ENCODE results near the gene CTTN. TPM values are rescaled to one million over a fixed set of nuclear protein-coding genes. Genes with fewer than 3 reads are reported as not detected.

Gene CTTN
- total RNA-seq, 1 donor from 2014 or later, result 227 TPM

- intact Hi-C loops (cut with DNase I), result no loop called here
- TF ChIP-seq, protein P1, sequence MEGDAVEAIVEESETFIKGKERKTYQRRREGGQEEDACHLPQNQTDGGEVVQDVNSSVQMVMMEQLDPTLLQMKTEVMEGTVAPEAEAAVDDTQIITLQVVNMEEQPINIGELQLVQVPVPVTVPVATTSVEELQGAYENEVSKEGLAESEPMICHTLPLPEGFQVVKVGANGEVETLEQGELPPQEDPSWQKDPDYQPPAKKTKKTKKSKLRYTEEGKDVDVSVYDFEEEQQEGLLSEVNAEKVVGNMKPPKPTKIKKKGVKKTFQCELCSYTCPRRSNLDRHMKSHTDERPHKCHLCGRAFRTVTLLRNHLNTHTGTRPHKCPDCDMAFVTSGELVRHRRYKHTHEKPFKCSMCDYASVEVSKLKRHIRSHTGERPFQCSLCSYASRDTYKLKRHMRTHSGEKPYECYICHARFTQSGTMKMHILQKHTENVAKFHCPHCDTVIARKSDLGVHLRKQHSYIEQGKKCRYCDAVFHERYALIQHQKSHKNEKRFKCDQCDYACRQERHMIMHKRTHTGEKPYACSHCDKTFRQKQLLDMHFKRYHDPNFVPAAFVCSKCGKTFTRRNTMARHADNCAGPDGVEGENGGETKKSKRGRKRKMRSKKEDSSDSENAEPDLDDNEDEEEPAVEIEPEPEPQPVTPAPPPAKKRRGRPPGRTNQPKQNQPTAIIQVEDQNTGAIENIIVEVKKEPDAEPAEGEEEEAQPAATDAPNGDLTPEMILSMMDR (IDR thresholded peaks at IDR 0.05), result no peak
- TF ChIP-seq POLR2AphosphoS5 (IDR thresholded peaks at IDR 0.05; ENCODE audit: insufficient read depth in 1 of 2, low read depth in 1 of 2) (no peak), POLR2A (IDR thresholded peaks at IDR 0.05) (no peak)
- H3K27me3 ChIP-seq, result no peaks in the 10 kb centered on the region
- no peak for DNase-seq (ENCODE audit: extremely low spot score in 2 of 2)
- no peaks in the 10 kb centered on the region for H3K36me3 ChIP-seq
- H3K27ac ChIP-seq, result no peak overlapping the region
- H3K4me3 ChIP-seq, result no peak overlapping the region
- no peaks in the 10 kb centered on the region for H3K4me1 ChIP-seq
- H3K9me3 ChIP-seq, result no peaks in the 10 kb centered on the region
Observed at GRCh38 chr11:70473186-70473872, 75.0 kb downstream of the CTTN start.

- TF ChIP-seq POLR2AphosphoS5 (IDR thresholded peaks at IDR 0.05; ENCODE audit: insufficient read depth in 1 of 2, low read depth in 1 of 2) (no peak), POLR2A (IDR thresholded peaks at IDR 0.05) (no peak)
- TF ChIP-seq, protein P1 (IDR thresholded peaks at IDR 0.05), result no peak
- Histone ChIP-seq H3K27me3 (no peaks in the 10 kb centered on the region), H3K36me3 (no peaks in the 10 kb centered on the region), H3K9me3 (no peaks in the 10 kb centered on the region), H3K4me1 (no peaks in the 10 kb centered on the region), H3K27ac (no peak overlapping the region), H3K4me3 (no peak overlapping the region)
- DNase-seq (ENCODE audit: extremely low spot score in 2 of 2), result no peak
- intact Hi-C loops (cut with DNase I), result no loop called here
Observed at GRCh38 chr11:70473873-70474690, 75.8 kb downstream of the CTTN start.

GRCh38 chr11:70474710-70475109, 76.4 kb downstream of the CTTN start:
- intact Hi-C loops (cut with DNase I), result no loop called here
- Histone ChIP-seq H3K4me1 (no peaks in the 10 kb centered on the region), H3K36me3 (no peaks in the 10 kb centered on the region), H3K27ac (no peak overlapping the region), H3K27me3 (no peaks in the 10 kb centered on the region), H3K9me3 (no peaks in the 10 kb centered on the region), H3K4me3 (no peak overlapping the region)
- no peak for DNase-seq (ENCODE audit: extremely low spot score in 2 of 2)
- TF ChIP-seq POLR2AphosphoS5 (IDR thresholded peaks at IDR 0.05; ENCODE audit: insufficient read depth in 1 of 2, low read depth in 1 of 2) (no peak), POLR2A (IDR thresholded peaks at IDR 0.05) (no peak)
- TF ChIP-seq, protein P1 (IDR thresholded peaks at IDR 0.05), result no peak

DNA sequence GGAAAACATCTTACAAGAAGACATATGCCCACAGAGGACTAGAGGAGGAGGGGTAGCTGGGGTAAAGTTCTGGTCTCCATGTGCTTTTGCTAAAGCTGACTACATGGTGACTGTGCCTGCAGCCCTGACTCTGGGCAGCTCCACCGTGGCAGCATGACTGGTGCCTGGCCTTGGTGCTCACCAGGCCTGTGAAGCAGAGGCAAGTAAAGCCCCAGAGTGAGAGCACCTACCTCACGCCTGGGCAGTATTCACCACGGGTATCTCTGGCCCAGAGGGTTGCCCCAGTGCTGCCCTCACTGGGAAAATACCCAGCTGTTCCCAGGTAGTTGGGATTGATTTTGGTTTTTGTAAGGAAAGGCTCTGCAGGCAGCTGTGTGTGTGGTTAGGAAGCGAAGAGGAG, 78.3 kb downstream of the CTTN start:
- Histone ChIP-seq H3K9me3 (no peaks in the 10 kb centered on the region), H3K4me3 (no peak overlapping the region), H3K36me3 (no peaks in the 10 kb centered on the region), H3K4me1 (no peaks in the 10 kb centered on the region), H3K27me3 (no peaks in the 10 kb centered on the region), H3K27ac (no peak overlapping the region)
- no peak for DNase-seq (ENCODE audit: extremely low spot score in 2 of 2)
- intact Hi-C loops (cut with DNase I), result no loop called here
- TF ChIP-seq POLR2A (IDR thresholded peaks at IDR 0.05), result no peak

DNA sequence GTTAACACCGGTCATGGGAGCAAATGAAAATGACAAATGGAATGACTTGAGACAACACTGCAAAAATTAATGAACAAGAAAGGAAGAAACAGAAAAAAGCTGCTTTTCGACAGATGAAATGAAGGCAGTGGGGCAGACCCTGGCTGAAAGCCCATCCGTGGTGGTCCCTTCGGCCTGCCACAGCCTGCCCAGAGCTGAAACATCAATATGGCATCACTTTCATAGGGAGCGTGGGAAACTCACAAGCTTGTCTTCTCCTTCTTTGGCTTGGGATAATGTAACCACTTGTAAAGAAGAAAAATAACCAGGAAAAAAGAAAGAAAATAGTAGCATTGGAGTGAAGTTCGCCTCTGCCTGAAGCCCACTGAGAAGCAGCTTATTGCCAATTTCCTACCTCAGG, 78.8 kb downstream of the CTTN start:
- no peaks in the 10 kb centered on the region for H3K9me3 ChIP-seq
- H3K4me1 ChIP-seq, result no peaks in the 10 kb centered on the region
- TF ChIP-seq POLR2A (IDR thresholded peaks at IDR 0.05) (no peak), POLR2AphosphoS5 (IDR thresholded peaks at IDR 0.05; ENCODE audit: insufficient read depth in 1 of 2, low read depth in 1 of 2) (no peak)
- TF ChIP-seq, protein P1 (IDR thresholded peaks at IDR 0.05), result no peak
- no peak for DNase-seq (ENCODE audit: extremely low spot score in 2 of 2)
- no peaks in the 10 kb centered on the region for H3K27me3 ChIP-seq
- no peak overlapping the region for H3K27ac ChIP-seq
- no peak overlapping the region for H3K4me3 ChIP-seq
- intact Hi-C loops (cut with DNase I), result no loop called here
- H3K36me3 ChIP-seq, result no peaks in the 10 kb centered on the region
